ENCODE data around the gene ABI3.
"Not testable (repeated sequence)": the region's sequence is repeated elsewhere in the genome, so short reads cannot be mapped to it uniquely, and the experiment has no call there.

GRCh38 chr17:49184522-49184921 is 26.0 kb upstream of the ABI3 start:
- not testable (repeated sequence) for TF ChIP-seq POLR2A, EP300 (IDR thresholded peaks at IDR 0.05)
